Muscle of back (tissue), 13 donors: ENCODE measurements around the gene AGBL5. TPM values are rescaled to one million over a fixed set of nuclear protein-coding genes. Genes with fewer than 3 reads are reported as not detected.

Source experiments
- DNase-seq, 3 donors: peaks; one replicate each; pipeline versions ENCODE4 v3.0.0 to v3.0.0-alpha.2; 2013
- long read RNA-seq, 9 donors: transcript quantifications; one replicate each; lab custom pipeline, GENCODE V29; 2026
- polyA plus RNA-seq, 10 donors: library from polyadenylated mRNA; unstranded; fragments of 120-200 nt; gene quantifications; one replicate each; pipeline ENCODE4 v1.2.1, GENCODE V29; 2013; ENCODE audit not compliant: insufficient read length in 10 of 10

The AGBL5 gene
- polyA plus RNA-seq: 10 to 100 TPM; 17.6 to 22.1 (median 19.1) TPM
- long read RNA-seq, donor 1, partial matches to known transcripts: 728 of 746 reads
- long read RNA-seq, donor 1, other reads (novel, unspliced or antisense): 16 of 746 reads
- long read RNA-seq, donor 2, transcript AGBL5-201 (11 exons, 2,382 nt): major isoform, 5 of 94 reads
- long read RNA-seq, donor 2, partial matches to known transcripts: 88 of 94 reads
- long read RNA-seq, donor 2, other reads (novel, unspliced or antisense): 0 of 94 reads
- long read RNA-seq, donor 3: 0 reads
- long read RNA-seq, donor 4, partial matches to known transcripts: 0 of 2 reads
- long read RNA-seq, donor 4, other reads (novel, unspliced or antisense): 0 of 2 reads
- long read RNA-seq, donor 5, partial matches to known transcripts: 1,076 of 1,114 reads
- long read RNA-seq, donor 5, other reads (novel, unspliced or antisense): 37 of 1,114 reads
- long read RNA-seq, donor 6, partial matches to known transcripts: 0 of 4 reads
- long read RNA-seq, donor 6, other reads (novel, unspliced or antisense): 0 of 4 reads
- long read RNA-seq, donor 7, partial matches to known transcripts: 694 of 723 reads
- long read RNA-seq, donor 7, other reads (novel, unspliced or antisense): 26 of 723 reads
- long read RNA-seq, donor 8, partial matches to known transcripts: 79 of 761 reads
- long read RNA-seq, donor 8, other reads (novel, unspliced or antisense): 680 of 761 reads
- long read RNA-seq, donor 9, partial matches to known transcripts: 0 of 1 reads
- long read RNA-seq, donor 9, other reads (novel, unspliced or antisense): 0 of 1 reads

- peak; percentile 91 to 97 (median 94) for DNase-seq
Observed at GRCh38 chr2:27050996-27051901, at the start of gene AGBL5. Gene AGBL5 (plus strand): TSS chr2:27051668. CDS start chr2:27052959, 1,291 bp downstream.

- DNase-seq: no peak
Observed at GRCh38 chr2:27001950-27002349, 49.5 kb upstream of the AGBL5 start.

- no peak for DNase-seq
Observed at GRCh38 chr2:27003007-27003406, 48.5 kb upstream of the AGBL5 start.

GRCh38 chr2:27003857-27004256, 47.6 kb upstream of the AGBL5 start:
- no peak for DNase-seq

- DNase-seq: no peak
Observed at GRCh38 chr2:27006602-27007415, 44.7 kb upstream of the AGBL5 start.

GRCh38 chr2:27007416-27008374, 43.8 kb upstream of the AGBL5 start:
- no peak for DNase-seq

- DNase-seq: no peak
Observed at GRCh38 chr2:27008678-27009077, 42.8 kb upstream of the AGBL5 start.

GRCh38 chr2:27009083-27009482, 42.4 kb upstream of the AGBL5 start:
- DNase-seq: no peak

- no peak for DNase-seq
Observed at GRCh38 chr2:27009716-27010115, 41.8 kb upstream of the AGBL5 start.

- DNase-seq: no peak
Observed at GRCh38 chr2:27010139-27010538, 41.3 kb upstream of the AGBL5 start.

GRCh38 chr2:27013738-27014137, 37.7 kb upstream of the AGBL5 start:
- DNase-seq: no peak

- DNase-seq: no peak
Observed at GRCh38 chr2:27014771-27015433, 36.6 kb upstream of the AGBL5 start.

- DNase-seq: peak; percentile 45 to 64 (median 53)
Observed at GRCh38 chr2:27016801-27017325, 34.6 kb upstream of the AGBL5 start.

- DNase-seq: no peak
Observed at GRCh38 chr2:27018142-27018541, 33.3 kb upstream of the AGBL5 start.

GRCh38 chr2:27019459-27019858, 32.0 kb upstream of the AGBL5 start:
- DNase-seq: no peak

GRCh38 chr2:27019931-27020855, 31.3 kb upstream of the AGBL5 start:
- peak in 2 of 3 donors; percentile 42 to 60 for DNase-seq

- DNase-seq: no peak
Observed at GRCh38 chr2:27021253-27022049, 30.0 kb upstream of the AGBL5 start.
